Ureter (tissue), 1 donor: Measurements from ENCODE around the gene FNDC3B. TPM values are rescaled to one million over a fixed set of nuclear protein-coding genes. Genes with fewer than 3 reads are reported as not detected.

Experiments
- DNase-seq: peaks from one replicate; pipeline ENCODE4 v3.0.0-alpha.2; 2020; ENCODE audit warnings: low spot score
- total RNA-seq: library from RNA; stranded (reverse); gene quantifications from one replicate; pipeline ENCODE4 v1.2.4, GENCODE V29; 2023
- donor health status: DM: yes; HTN: yes; CAD: no.

Gene FNDC3B
- total RNA-seq, 1 donor from 2014 or later, result 191 TPM

GRCh38 chr3:172167892-172168648 is 128.7 kb downstream of the FNDC3B start:
- DNase-seq, result no peak

- no peak for DNase-seq
Observed at GRCh38 chr3:172170073-172170709, 130.8 kb downstream of the FNDC3B start.

- DNase-seq, result no peak
Observed at GRCh38 chr3:172170841-172171240, 131.5 kb downstream of the FNDC3B start.

- no peak for DNase-seq
Observed at GRCh38 chr3:172171396-172172075, 132.2 kb downstream of the FNDC3B start.

GRCh38 chr3:172173316-172174254 is 134.2 kb downstream of the FNDC3B start:
- no peak for DNase-seq

GRCh38 chr3:172174513-172175253 is 135.3 kb downstream of the FNDC3B start:
- DNase-seq, result no peak

- no peak for DNase-seq
Observed at GRCh38 chr3:172175254-172175599, 135.8 kb downstream of the FNDC3B start.

GRCh38 chr3:172176061-172176770 is 136.8 kb downstream of the FNDC3B start:
- DNase-seq, result no peak

GRCh38 chr3:172177046-172177445 is 137.7 kb downstream of the FNDC3B start:
- no peak for DNase-seq

- DNase-seq, result no peak
Observed at GRCh38 chr3:172177803-172178316, 138.5 kb downstream of the FNDC3B start.

- no peak for DNase-seq
Observed at GRCh38 chr3:172179680-172180399, 140.5 kb downstream of the FNDC3B start.

GRCh38 chr3:172180473-172180872 is 141.1 kb downstream of the FNDC3B start:
- DNase-seq, result no peak

- DNase-seq, result no peak
Observed at GRCh38 chr3:172181932-172182586, 142.7 kb downstream of the FNDC3B start.

GRCh38 chr3:172182797-172183196 is 143.4 kb downstream of the FNDC3B start:
- DNase-seq, result no peak

- no peak for DNase-seq
Observed at GRCh38 chr3:172184106-172184822, 144.9 kb downstream of the FNDC3B start.

GRCh38 chr3:172185907-172186306 is 146.5 kb downstream of the FNDC3B start:
- DNase-seq, result no peak

GRCh38 chr3:172186607-172187006 is 147.2 kb downstream of the FNDC3B start:
- DNase-seq, result no peak

GRCh38 chr3:172187511-172187910 is 148.1 kb downstream of the FNDC3B start:
- DNase-seq, result no peak
